Fibroblast of the aortic adventitia (primary cell): ENCODE results near the gene EGFL6. TPM values are rescaled to one million over a fixed set of nuclear protein-coding genes. Genes with fewer than 3 reads are reported as not detected.

Source experiments
- DNase-seq: peaks from one replicate; pipeline ENCODE4 v3.0.0-alpha.2; 2010; ENCODE audit warnings: low read depth
- H3K4me3 ChIP-seq: 2 replicates; pipeline ENCODE4 v1.5.1; 2011; ENCODE audit warnings: low read depth, mild to moderate bottlenecking, control low read depth, low read length, moderate library complexity
- CTCF ChIP-seq: IDR thresholded peaks from 2 replicates; pipeline ENCODE4 v1.5.1; 2011; ENCODE audit warnings: mild to moderate bottlenecking, low read length, control low read depth, inconsistent platforms; ENCODE audit not compliant: insufficient read depth
- total RNA-seq: library from RNA; depleted of rRNA; stranded (reverse); fragments of >200 nt; gene quantifications from 2 replicates; pipeline ENCODE4 v1.2.3, GENCODE V29; 2012; ENCODE audit warnings: low replicate concordance

EGFL6 gene
- total RNA-seq, 1 donor = 0.27 TPM

- TF ChIP-seq CTCF = no peak
- no peak overlapping the region for H3K4me3 ChIP-seq
- DNase-seq = no peak
Observed at GRCh38 chrX:13650318-13650717, 80.9 kb downstream of the EGFL6 start.

GRCh38 chrX:13651150-13651549 lies 81.7 kb downstream of the EGFL6 start:
- no peak overlapping the region for H3K4me3 ChIP-seq
- no peak for TF ChIP-seq CTCF
- peak; percentile 59 for DNase-seq

GRCh38 chrX:13652287-13652793 lies 82.9 kb downstream of the EGFL6 start:
- TF ChIP-seq CTCF = no peak

DNA sequence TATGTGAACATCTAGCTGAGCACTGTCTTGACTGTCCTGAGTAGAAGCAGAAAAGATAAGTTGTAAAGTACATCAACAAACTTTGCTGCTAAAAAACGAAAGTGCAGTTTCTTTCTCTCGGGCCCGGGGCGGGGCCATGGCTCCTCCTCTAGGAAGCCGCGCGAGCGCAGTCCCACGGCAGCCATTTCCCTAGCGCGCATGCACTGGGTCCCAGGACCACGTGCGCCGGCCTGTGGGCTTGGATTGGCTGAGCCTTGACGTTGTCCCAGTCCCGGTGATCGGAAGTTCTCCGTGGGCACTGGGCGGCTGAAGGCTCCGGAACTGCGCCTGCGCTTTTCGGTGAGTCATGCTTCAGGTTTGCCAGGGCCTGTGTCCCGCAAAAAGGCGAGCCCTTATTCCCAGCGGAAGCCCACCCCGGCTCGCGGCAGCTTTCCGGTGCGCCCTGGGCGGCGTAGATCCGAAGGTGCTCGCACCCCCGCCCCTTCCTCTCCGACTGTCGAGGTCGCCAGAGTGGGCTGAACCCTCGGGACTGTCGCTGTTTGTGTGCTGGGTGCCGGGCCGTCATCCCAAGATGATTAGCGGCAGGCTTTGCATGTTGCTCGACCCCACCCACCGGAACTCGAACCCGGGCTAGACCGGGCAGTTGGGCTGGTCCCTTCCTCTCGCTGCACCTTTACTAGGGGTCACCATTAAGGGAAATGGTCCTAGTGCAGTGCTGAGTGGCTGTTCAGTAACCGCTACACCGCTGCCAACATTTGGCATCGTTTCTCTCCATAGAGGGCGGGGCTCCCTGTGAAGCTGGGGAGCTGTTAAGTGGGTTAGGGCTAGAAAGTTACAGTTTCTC lies 83.7 kb downstream of the EGFL6 start, which contains the start of gene TCEANC:
TCEANC (plus strand) TSS at position 292 of the 844 bp plus-strand sequence. CDS start 9,368 bp downstream, outside the sequence.
- TF ChIP-seq CTCF = no peak
- DNase-seq = peak; percentile 98

More at GRCh38 chrX:13652287-13652793, 82.9 kb downstream of the EGFL6 start:
- H3K4me3 ChIP-seq = peak overlapping the region; percentile 68
- DNase-seq = peak; percentile 96

DNA sequence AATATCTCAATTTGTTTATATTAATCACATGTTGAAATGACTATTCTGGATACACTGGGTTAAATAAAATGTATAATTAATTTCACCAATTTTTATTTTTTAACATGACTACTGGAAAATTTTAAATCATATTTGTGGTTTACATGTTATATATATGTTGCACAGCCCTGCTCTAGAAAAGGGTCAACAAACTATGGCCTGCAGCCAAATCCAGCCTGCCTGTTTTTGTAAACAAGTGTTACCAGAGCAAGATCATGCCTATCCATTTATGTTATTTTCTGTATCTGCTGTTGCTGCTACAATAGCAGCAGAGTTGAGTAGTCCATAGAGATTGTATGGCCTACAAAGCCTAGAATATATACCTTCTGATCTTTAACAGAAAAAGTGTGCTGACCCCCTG lies 84.7 kb downstream of the EGFL6 start:
- TF ChIP-seq CTCF = no peak
- H3K4me3 ChIP-seq = peak overlapping the region; percentile 82
- no peak for DNase-seq

More for the DNA sequence above, 83.7 kb downstream of the EGFL6 start, which contains the start of gene TCEANC:
- H3K4me3 ChIP-seq = peak within 1 kb of the TSS; percentile 82

DNA sequence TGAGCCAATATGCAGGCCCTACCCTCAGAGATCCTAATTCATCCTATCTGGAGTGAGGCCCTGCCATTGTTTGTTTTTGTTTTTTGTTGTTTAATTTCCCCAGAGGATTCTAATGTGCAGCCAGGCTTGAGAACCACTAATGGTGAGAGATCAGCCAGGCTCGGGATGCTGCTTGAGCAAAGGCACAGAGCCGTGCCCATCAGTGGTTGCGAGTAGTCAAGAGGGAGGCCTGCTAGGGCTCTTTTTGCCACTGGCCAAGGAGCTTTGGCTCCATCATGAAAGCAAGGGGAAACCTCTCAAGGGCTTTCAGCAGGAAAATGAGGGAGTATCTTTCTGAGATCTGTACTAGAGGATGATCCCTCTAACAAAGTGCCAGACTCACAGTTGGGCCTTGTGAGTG lies 86.3 kb downstream of the EGFL6 start:
- H3K4me3 ChIP-seq = no peak overlapping the region
- DNase-seq = no peak
- no peak for TF ChIP-seq CTCF
